Left lobe of liver (tissue), 2 donors: ENCODE results near the gene C10orf67. TPM values are rescaled to one million over a fixed set of nuclear protein-coding genes. Genes with fewer than 3 reads are reported as not detected.
A peak's percentile ranks its signal among the peaks of the same experiment; 100 is the strongest.
"Not testable (repeated sequence)": the region's sequence is repeated elsewhere in the genome, so short reads cannot be mapped to it uniquely, and the experiment has no call there.

ENCODE experiments used
- ATAC-seq: fragments of 200-7000 bp; cut with Tn5 transposase; one replicate; pipeline ENCODE4 v1.9.1; 2020; ENCODE audit warnings: mild to moderate bottlenecking, moderate library complexity
- DNase-seq: peaks from one replicate; pipeline ENCODE4 v3.0.0-alpha.2; 2020; ENCODE audit warnings: low spot score
- total RNA-seq: library from RNA; stranded (reverse); gene quantifications from one replicate; pipeline ENCODE4 v1.2.1, GENCODE V29; 2021
- donor health status: DM: no; HTN: no; CAD: no; lungs with moderate emphysema.
- donor health status: DM: no; HTN: yes; CAD: no.

C10orf67 gene
- total RNA-seq, 1 donor from 2014 or later, result not detected

- ATAC-seq (peak; percentile 51), DNase-seq (no peak)
These were observed 17.9 kb downstream of the C10orf67 start for GRCh38 chr10:23326544-23327307.

GRCh38 chr10:23325132-23325531 is 19.5 kb downstream of the C10orf67 start:
- no peak for DNase-seq
- peak; percentile 45 for ATAC-seq

GRCh38 chr10:23324351-23324750 is 20.2 kb downstream of the C10orf67 start:
- DNase-seq (no peak), ATAC-seq (no peak)

GRCh38 chr10:23322082-23322481 is 22.5 kb downstream of the C10orf67 start:
- no peak for DNase-seq
- no peak for ATAC-seq

GRCh38 chr10:23319835-23320234 is 24.8 kb downstream of the C10orf67 start:
- no peak for DNase-seq
- no peak for ATAC-seq

- DNase-seq, result no peak
- no peak for ATAC-seq
These were observed 26.2 kb downstream of the C10orf67 start for GRCh38 chr10:23318359-23318758.

GRCh38 chr10:23317416-23317815 is 27.2 kb downstream of the C10orf67 start:
- no peak for ATAC-seq
- DNase-seq, result no peak

GRCh38 chr10:23316406-23316805 is 28.2 kb downstream of the C10orf67 start:
- ATAC-seq (no peak), DNase-seq (no peak)

GRCh38 chr10:23315966-23316365 is 28.6 kb downstream of the C10orf67 start:
- ATAC-seq (no peak), DNase-seq (no peak)

- peak; percentile 85 for ATAC-seq
- DNase-seq, result no peak
These were observed 29.8 kb downstream of the C10orf67 start for GRCh38 chr10:23314835-23315239.

- DNase-seq (no peak), ATAC-seq (no peak)
These were observed 33.6 kb downstream of the C10orf67 start for GRCh38 chr10:23311034-23311433.

GRCh38 chr10:23310404-23310803 is 34.2 kb downstream of the C10orf67 start:
- no peak for ATAC-seq
- no peak for DNase-seq

GRCh38 chr10:23299961-23300360 is 44.6 kb downstream of the C10orf67 start:
- DNase-seq, result not testable (repeated sequence)

GRCh38 chr10:23294638-23295247 is 49.9 kb downstream of the C10orf67 start:
- DNase-seq, result no peak
- no peak for ATAC-seq

More at GRCh38 chr10:23299961-23300360, 44.6 kb downstream of the C10orf67 start:
- not testable (repeated sequence) for ATAC-seq

- no peak for DNase-seq
- no peak for ATAC-seq
These were observed 50.5 kb downstream of the C10orf67 start for GRCh38 chr10:23293973-23294590.

- DNase-seq (no peak), ATAC-seq (peak; percentile 71)
These were observed 51.4 kb downstream of the C10orf67 start for GRCh38 chr10:23293145-23293724.

GRCh38 chr10:23291551-23292334 is 52.9 kb downstream of the C10orf67 start:
- no peak for DNase-seq
- ATAC-seq, result no peak

GRCh38 chr10:23284674-23285335 is 59.8 kb downstream of the C10orf67 start:
- ATAC-seq (no peak), DNase-seq (no peak)

- DNase-seq, result no peak
- no peak for ATAC-seq
These were observed 60.4 kb downstream of the C10orf67 start for GRCh38 chr10:23284155-23284554.

GRCh38 chr10:23283680-23284079 is 60.9 kb downstream of the C10orf67 start:
- no peak for ATAC-seq
- DNase-seq, result no peak
